ENCODE results near the gene CRACDL.

DNA sequence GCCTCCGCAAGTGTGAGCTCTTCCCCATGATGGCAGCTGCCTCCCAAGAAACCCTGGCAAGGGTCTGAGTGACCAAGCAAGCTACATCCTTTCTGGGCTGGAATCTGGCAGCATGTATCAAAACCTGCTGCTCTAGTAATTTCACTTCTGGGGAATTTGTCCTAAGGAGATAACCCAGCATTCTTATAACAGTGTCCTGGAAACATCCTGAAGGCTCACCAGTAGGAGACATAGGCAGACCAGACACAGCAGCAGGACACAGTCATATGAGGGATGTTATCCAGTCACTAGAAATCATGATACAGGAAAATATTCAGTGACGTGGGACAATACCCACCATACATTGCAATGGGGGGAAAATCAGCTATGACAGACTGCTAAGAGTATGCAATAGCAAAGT, 64.5 kb downstream of the CRACDL start:
- TF ChIP-seq, protein P1, sequence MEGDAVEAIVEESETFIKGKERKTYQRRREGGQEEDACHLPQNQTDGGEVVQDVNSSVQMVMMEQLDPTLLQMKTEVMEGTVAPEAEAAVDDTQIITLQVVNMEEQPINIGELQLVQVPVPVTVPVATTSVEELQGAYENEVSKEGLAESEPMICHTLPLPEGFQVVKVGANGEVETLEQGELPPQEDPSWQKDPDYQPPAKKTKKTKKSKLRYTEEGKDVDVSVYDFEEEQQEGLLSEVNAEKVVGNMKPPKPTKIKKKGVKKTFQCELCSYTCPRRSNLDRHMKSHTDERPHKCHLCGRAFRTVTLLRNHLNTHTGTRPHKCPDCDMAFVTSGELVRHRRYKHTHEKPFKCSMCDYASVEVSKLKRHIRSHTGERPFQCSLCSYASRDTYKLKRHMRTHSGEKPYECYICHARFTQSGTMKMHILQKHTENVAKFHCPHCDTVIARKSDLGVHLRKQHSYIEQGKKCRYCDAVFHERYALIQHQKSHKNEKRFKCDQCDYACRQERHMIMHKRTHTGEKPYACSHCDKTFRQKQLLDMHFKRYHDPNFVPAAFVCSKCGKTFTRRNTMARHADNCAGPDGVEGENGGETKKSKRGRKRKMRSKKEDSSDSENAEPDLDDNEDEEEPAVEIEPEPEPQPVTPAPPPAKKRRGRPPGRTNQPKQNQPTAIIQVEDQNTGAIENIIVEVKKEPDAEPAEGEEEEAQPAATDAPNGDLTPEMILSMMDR (IDR thresholded peaks at IDR 0.05) = no peak
- TF ChIP-seq EZH2 (IDR thresholded peaks at IDR 0.05; ENCODE audit: borderline replicate concordance, insufficient read depth, low read depth, low read length, poor library complexity, severe bottlenecking) = no peak

Data from B cell (primary cell).